KMS-11 (cell line): Measurements from ENCODE around the gene RBM14.
"Not testable (repeated sequence)": the region's sequence is repeated elsewhere in the genome, so short reads cannot be mapped to it uniquely, and the experiment has no call there.

ENCODE experiments used
- H2AFZ ChIP-seq: fragments of 200-600 bp; sonication (generic); 2 replicates; pipeline ENCODE4 v1.6.1; 2016; ENCODE audit warnings: antibody characterized with exemption, mixed run types, low read depth
- H3K27ac ChIP-seq: fragments of 200-600 bp; sonication (generic); 2 replicates; pipeline ENCODE4 v1.6.1; 2016; ENCODE audit warnings: mild to moderate bottlenecking, mixed run types
- H3K27me3 ChIP-seq: fragments of 200-600 bp; sonication (generic); 2 replicates; pipeline ENCODE4 v1.6.1; 2017; ENCODE audit warnings: mild to moderate bottlenecking, low read depth, mixed run types, moderate library complexity; ENCODE audit not compliant: insufficient read depth
- H3K36me3 ChIP-seq: fragments of 200-600 bp; sonication (generic); 2 replicates; pipeline ENCODE4 v1.6.1; 2017; ENCODE audit warnings: mild to moderate bottlenecking, mixed run types; ENCODE audit not compliant: insufficient read depth
- H3K4me1 ChIP-seq: fragments of 200-600 bp; sonication (generic); 2 replicates; pipeline ENCODE4 v1.6.1; 2016; ENCODE audit warnings: mild to moderate bottlenecking, low read depth, mixed run types; ENCODE audit not compliant: poor library complexity, severe bottlenecking
- H3K4me2 ChIP-seq: fragments of 200-600 bp; sonication (generic); 2 replicates; pipeline ENCODE4 v1.7.0; 2016; ENCODE audit warnings: mild to moderate bottlenecking, mixed run types
- H3K4me3 ChIP-seq: fragments of 200-600 bp; sonication (generic); IDR thresholded peaks from 2 replicates; pipeline ENCODE4 v1.6.1; 2017; ENCODE audit warnings: low read depth, low read length, mixed read lengths; ENCODE audit not compliant: insufficient read depth
- H3K79me2 ChIP-seq: fragments of 200-600 bp; sonication (generic); 2 replicates; pipeline ENCODE4 v1.6.1; 2016; ENCODE audit warnings: low read depth, mixed run types; ENCODE audit not compliant: insufficient read depth
- H3K9ac ChIP-seq: fragments of 200-600 bp; sonication (generic); 2 replicates; pipeline ENCODE4 v1.6.1; 2016; ENCODE audit warnings: mild to moderate bottlenecking, mixed run types
- H4K20me1 ChIP-seq: fragments of 200-600 bp; sonication (generic); 2 replicates; pipeline ENCODE4 v1.6.1; 2016; ENCODE audit warnings: mild to moderate bottlenecking, mixed run types; ENCODE audit not compliant: insufficient read depth
- CTCF ChIP-seq: fragments of 200-600 bp; sonication (generic); conservative IDR thresholded peaks from 2 replicates; pipeline ENCODE4 v1.6.1; 2017; ENCODE audit warnings: low read depth, mild to moderate bottlenecking, antibody characterized with exemption, low read length, moderate library complexity, mixed read lengths

The RBM14 gene

GRCh38 chr11:66600631-66601233 is 15.7 kb upstream of the RBM14 start:
- Histone ChIP-seq H3K4me2 (no peak overlapping the region), H3K36me3 (no peaks in the 10 kb centered on the region), H3K4me3 (no peak overlapping the region), H4K20me1 (no peaks in the 10 kb centered on the region), H2AFZ (no peak overlapping the region), H3K79me2 (no peaks in the 10 kb centered on the region), H3K9ac (no peak overlapping the region), H3K27me3 (no peaks in the 10 kb centered on the region), H3K27ac (no peak overlapping the region), H3K4me1 (no peaks in the 10 kb centered on the region)
- TF ChIP-seq CTCF, result no peak

GRCh38 chr11:66603072-66603471 is 13.4 kb upstream of the RBM14 start:
- no peaks in the 10 kb centered on the region for H3K4me1 ChIP-seq
- H3K27ac ChIP-seq, result no peak overlapping the region
- H3K9ac ChIP-seq, result no peak overlapping the region
- no peak overlapping the region for H3K4me3 ChIP-seq
- H3K36me3 ChIP-seq, result no peaks in the 10 kb centered on the region
- H3K27me3 ChIP-seq, result no peaks in the 10 kb centered on the region
- H3K4me2 ChIP-seq, result no peak overlapping the region
- no peaks in the 10 kb centered on the region for H3K79me2 ChIP-seq
- no peak overlapping the region for H2AFZ ChIP-seq
- H4K20me1 ChIP-seq, result no peaks in the 10 kb centered on the region
- no peak for TF ChIP-seq CTCF

GRCh38 chr11:66604155-66604554 is 12.3 kb upstream of the RBM14 start:
- Histone ChIP-seq H3K4me1 (no peaks in the 10 kb centered on the region), H3K4me3 (no peak overlapping the region), H3K79me2 (no peaks in the 10 kb centered on the region), H2AFZ (no peak overlapping the region), H4K20me1 (no peaks in the 10 kb centered on the region), H3K9ac (no peak overlapping the region), H3K36me3 (no peaks in the 10 kb centered on the region), H3K4me2 (no peak overlapping the region), H3K27ac (no peak overlapping the region), H3K27me3 (no peaks in the 10 kb centered on the region)
- TF ChIP-seq CTCF, result no peak

- H3K79me2 ChIP-seq, H3K4me3 ChIP-seq, H3K27ac ChIP-seq, H2AFZ ChIP-seq, H3K4me2 ChIP-seq, H4K20me1 ChIP-seq, H3K4me1 ChIP-seq, H3K9ac ChIP-seq, H3K27me3 ChIP-seq, H3K36me3 ChIP-seq: not testable (repeated sequence)
Measured at GRCh38 chr11:66606608-66607007, 9.8 kb upstream of the RBM14 start.

GRCh38 chr11:66607126-66607834 is 9.2 kb upstream of the RBM14 start:
- no peak overlapping the region for H2AFZ ChIP-seq
- no peak overlapping the region for H3K4me2 ChIP-seq
- no peaks in the 10 kb centered on the region for H4K20me1 ChIP-seq
- no peak for TF ChIP-seq CTCF
- no peak overlapping the region for H3K9ac ChIP-seq
- H3K4me1 ChIP-seq, result no peaks in the 10 kb centered on the region
- no peak overlapping the region for H3K4me3 ChIP-seq
- H3K27me3 ChIP-seq, result no peaks in the 10 kb centered on the region
- H3K36me3 ChIP-seq, result no peaks in the 10 kb centered on the region
- H3K27ac ChIP-seq, result no peak overlapping the region
- no peaks in the 10 kb centered on the region for H3K79me2 ChIP-seq
